ENCODE measurements around the gene MEGF11.

The MEGF11 gene

GRCh38 chr15:65935391-65935790 lies 318.2 kb downstream of the MEGF11 start:
- H3F3A ChIP-seq (ENCODE audit: low read depth): no peaks in the 10 kb centered on the region
- H3K4me2 ChIP-seq (ENCODE audit: low read depth, low read length, poor library complexity, severe bottlenecking): no peak overlapping the region
- H3K9me2 ChIP-seq (replicated peaks; ENCODE audit: low read depth, low read length): no peaks in the 10 kb centered on the region
- no peak overlapping the region for H3K4me3 ChIP-seq (ENCODE audit: low read length, poor library complexity, severe bottlenecking)
- H3K36me3 ChIP-seq (ENCODE audit: insufficient read depth, low read length): no peaks in the 10 kb centered on the region
- TF ChIP-seq, protein P1, sequence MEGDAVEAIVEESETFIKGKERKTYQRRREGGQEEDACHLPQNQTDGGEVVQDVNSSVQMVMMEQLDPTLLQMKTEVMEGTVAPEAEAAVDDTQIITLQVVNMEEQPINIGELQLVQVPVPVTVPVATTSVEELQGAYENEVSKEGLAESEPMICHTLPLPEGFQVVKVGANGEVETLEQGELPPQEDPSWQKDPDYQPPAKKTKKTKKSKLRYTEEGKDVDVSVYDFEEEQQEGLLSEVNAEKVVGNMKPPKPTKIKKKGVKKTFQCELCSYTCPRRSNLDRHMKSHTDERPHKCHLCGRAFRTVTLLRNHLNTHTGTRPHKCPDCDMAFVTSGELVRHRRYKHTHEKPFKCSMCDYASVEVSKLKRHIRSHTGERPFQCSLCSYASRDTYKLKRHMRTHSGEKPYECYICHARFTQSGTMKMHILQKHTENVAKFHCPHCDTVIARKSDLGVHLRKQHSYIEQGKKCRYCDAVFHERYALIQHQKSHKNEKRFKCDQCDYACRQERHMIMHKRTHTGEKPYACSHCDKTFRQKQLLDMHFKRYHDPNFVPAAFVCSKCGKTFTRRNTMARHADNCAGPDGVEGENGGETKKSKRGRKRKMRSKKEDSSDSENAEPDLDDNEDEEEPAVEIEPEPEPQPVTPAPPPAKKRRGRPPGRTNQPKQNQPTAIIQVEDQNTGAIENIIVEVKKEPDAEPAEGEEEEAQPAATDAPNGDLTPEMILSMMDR (conservative IDR thresholded peaks at IDR 0.05; ENCODE audit: low read length): no peak
- no peak for TF ChIP-seq EZH2phosphoT487 (IDR thresholded peaks at IDR 0.05; ENCODE audit: borderline replicate concordance)
- H3K27me3 ChIP-seq (ENCODE audit: insufficient read depth, low read length, poor library complexity, severe bottlenecking): no peaks in the 10 kb centered on the region
- H4K20me1 ChIP-seq (ENCODE audit: insufficient read depth, low read length, poor library complexity, severe bottlenecking): no peaks in the 10 kb centered on the region
- H2AFZ ChIP-seq (ENCODE audit: low read length): no peak overlapping the region
- no peak overlapping the region for H3K9ac ChIP-seq (ENCODE audit: low read depth, low read length, poor library complexity, severe bottlenecking)
- H3K9me3 ChIP-seq (ENCODE audit: insufficient read depth, low read depth, low read length): no peaks in the 10 kb centered on the region
- peaks cover 8% of the 10 kb centered on the region for H3K4me1 ChIP-seq (ENCODE audit: insufficient read depth, low read length, poor library complexity, severe bottlenecking)
- H3K79me2 ChIP-seq (ENCODE audit: insufficient read depth, low read length): no peaks in the 10 kb centered on the region

- Histone ChIP-seq H3K36me3 (ENCODE audit: insufficient read depth, low read length) (no peaks in the 10 kb centered on the region), H3K9me2 (replicated peaks; ENCODE audit: low read depth, low read length) (no peaks in the 10 kb centered on the region)
Observed at GRCh38 chr15:65931221-65931620, 322.3 kb downstream of the MEGF11 start.

DNA sequence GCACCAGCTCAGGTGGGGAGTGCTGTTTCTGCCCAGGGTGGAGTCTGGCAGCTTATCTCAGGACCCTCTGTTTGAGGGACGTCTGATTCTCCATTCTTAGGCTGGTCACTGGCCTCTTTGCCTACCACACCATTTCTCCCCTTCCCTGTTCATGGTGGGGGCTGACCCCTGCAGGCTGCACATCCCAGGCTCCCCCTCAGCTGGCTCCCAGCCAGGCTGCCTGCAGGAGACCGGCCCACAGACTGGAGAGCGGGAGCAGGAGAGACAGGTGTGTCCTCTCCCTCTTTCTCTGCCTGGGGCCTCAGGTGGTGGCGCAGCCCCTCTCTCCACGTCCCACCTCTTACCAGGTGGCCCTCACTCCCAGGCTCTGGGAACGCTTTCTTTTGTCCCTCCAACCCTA lies 323.4 kb downstream of the MEGF11 start:
- Histone ChIP-seq H3K27me3 (ENCODE audit: insufficient read depth, low read length, poor library complexity, severe bottlenecking) (no peaks in the 10 kb centered on the region), H3K4me2 (ENCODE audit: low read depth, low read length, poor library complexity, severe bottlenecking) (no peak overlapping the region), H3K4me3 (ENCODE audit: low read length, poor library complexity, severe bottlenecking) (no peak overlapping the region), H2AFZ (ENCODE audit: low read length) (no peak overlapping the region), H3K79me2 (ENCODE audit: insufficient read depth, low read length) (no peaks in the 10 kb centered on the region), H3K4me1 (ENCODE audit: insufficient read depth, low read length, poor library complexity, severe bottlenecking) (no peaks in the 10 kb centered on the region), H4K20me1 (ENCODE audit: insufficient read depth, low read length, poor library complexity, severe bottlenecking) (no peaks in the 10 kb centered on the region), H3F3A (ENCODE audit: low read depth) (no peaks in the 10 kb centered on the region), H3K9me2 (replicated peaks; ENCODE audit: low read depth, low read length) (no peaks in the 10 kb centered on the region), H3K9ac (ENCODE audit: low read depth, low read length, poor library complexity, severe bottlenecking) (no peak overlapping the region), H3K36me3 (ENCODE audit: insufficient read depth, low read length) (no peaks in the 10 kb centered on the region), H3K9me3 (ENCODE audit: insufficient read depth, low read depth, low read length) (no peaks in the 10 kb centered on the region)
- TF ChIP-seq, protein P1 (conservative IDR thresholded peaks at IDR 0.05; ENCODE audit: low read length): no peak
- TF ChIP-seq EZH2phosphoT487 (IDR thresholded peaks at IDR 0.05; ENCODE audit: borderline replicate concordance): no peak

More at GRCh38 chr15:65931221-65931620, 322.3 kb downstream of the MEGF11 start:
- H3K4me1 ChIP-seq (ENCODE audit: insufficient read depth, low read length, poor library complexity, severe bottlenecking): no peaks in the 10 kb centered on the region
- H3K4me3 ChIP-seq (ENCODE audit: low read length, poor library complexity, severe bottlenecking): no peak overlapping the region
- H4K20me1 ChIP-seq (ENCODE audit: insufficient read depth, low read length, poor library complexity, severe bottlenecking): no peaks in the 10 kb centered on the region
- no peaks in the 10 kb centered on the region for H3K27me3 ChIP-seq (ENCODE audit: insufficient read depth, low read length, poor library complexity, severe bottlenecking)
- H2AFZ ChIP-seq (ENCODE audit: low read length): no peak overlapping the region
- TF ChIP-seq EZH2phosphoT487 (IDR thresholded peaks at IDR 0.05; ENCODE audit: borderline replicate concordance): no peak
- TF ChIP-seq, protein P1 (conservative IDR thresholded peaks at IDR 0.05; ENCODE audit: low read length): no peak
- no peak overlapping the region for H3K4me2 ChIP-seq (ENCODE audit: low read depth, low read length, poor library complexity, severe bottlenecking)
- no peaks in the 10 kb centered on the region for H3K9me3 ChIP-seq (ENCODE audit: insufficient read depth, low read depth, low read length)
- H3K9ac ChIP-seq (ENCODE audit: low read depth, low read length, poor library complexity, severe bottlenecking): no peak overlapping the region
- no peaks in the 10 kb centered on the region for H3F3A ChIP-seq (ENCODE audit: low read depth)
- no peaks in the 10 kb centered on the region for H3K79me2 ChIP-seq (ENCODE audit: insufficient read depth, low read length)
